Prostate gland (tissue), 2 donors: Measurements from ENCODE around the gene DMRT1. TPM values are rescaled to one million over a fixed set of nuclear protein-coding genes. Genes with fewer than 3 reads are reported as not detected.

Source experiments
- DNase-seq: peaks from one replicate; pipeline ENCODE4 v3.0.0-alpha.2; 2019; ENCODE audit warnings: low spot score
- H3K27ac ChIP-seq, 2 donors: fragments of 200-600 bp; sonication (generic); 2 replicates each; pipeline ENCODE4 v1.5.1; 2017 to 2019
- H3K27me3 ChIP-seq: fragments of 200-600 bp; sonication (generic); replicated peaks from 2 replicates; pipeline ENCODE4 v1.5.1; 2019; ENCODE audit not compliant: insufficient read depth
- H3K36me3 ChIP-seq, 2 donors: fragments of 200-600 bp; sonication (generic); 1 replicate in 1 of 2; 2 replicates in 1 of 2; pipeline versions ENCODE4 v1.5.1 to v1.8.1; 2017 to 2019
- H3K4me1 ChIP-seq: fragments of 200-600 bp; sonication (generic); replicated peaks from 2 replicates; pipeline ENCODE4 v1.5.1; 2019
- H3K4me3 ChIP-seq, 2 donors: fragments of 200-600 bp; sonication (generic); 2 replicates each; pipeline ENCODE4 v1.5.1; 2017 to 2019
- H3K9me3 ChIP-seq: fragments of 200-600 bp; sonication (generic); 2 replicates; pipeline ENCODE4 v1.5.1; 2017
- POLR2A ChIP-seq: fragments of 450-650 bp; IDR thresholded peaks from one replicate; pipeline ENCODE4 v1.6.1; 2016; ENCODE audit warnings: antibody characterized with exemption, mild to moderate bottlenecking
- POLR2AphosphoS5 ChIP-seq: sonication (generic); formaldehyde crosslinking; IDR thresholded peaks from one replicate; pipeline ENCODE4 v1.6.1; 2017; ENCODE audit warnings: antibody characterized with exemption
- WGBS: methylation state at CpG from one replicate; pipeline ENCODE4 v1.1.5; 2018; 5-methylcytosine and 5-hydroxymethylcytosine counted together
- intact Hi-C: fragments of 100-400 bp; cut with DNase I; formaldehyde crosslinking; loops from one replicate; pipeline ENCODE4 v1.14.2; 2022
- small RNA-seq, 2 donors: library from RNA; depleted of rRNA; stranded (forward); fragments of <200 nt; gene quantifications; one replicate each; pipeline ENCODE3, GENCODE V24; 2016
- total RNA-seq, 2 donors: library from RNA; depleted of rRNA; stranded (reverse); fragments of >200 nt; gene quantifications; one replicate each; pipeline ENCODE4 v1.1.0, GENCODE V29; 2016
- TF ChIP-seq, protein P1 (sequence below), 4 experiments: fragments of 200-600 bp in 2 of 4; fragments of 450-650 bp in 2 of 4; sonication (generic) in 2 of 4; IDR thresholded peaks; 1 replicate in 3 of 4; 2 replicates in 1 of 4; pipeline ENCODE4 v1.5.1; 2016 to 2019; ENCODE audit warnings: antibody characterized with exemption in 4 of 4, mild to moderate bottlenecking in 2 of 4, moderate library complexity in 2 of 4

The DMRT1 gene
- total RNA-seq, 2 donors from 2014 or later = 85.9 TPM; not detected in 1

GRCh38 chr9:1014640-1015039, 173.1 kb downstream of the DMRT1 start:
- WGBS = 96% methylated on average over 2 of the region's 2 CpGs
- intact Hi-C loops = no loop called here
- Histone ChIP-seq H3K27me3 (no peaks in the 10 kb centered on the region), H3K9me3 (no peaks in the 10 kb centered on the region), H3K36me3 (no peaks in the 10 kb centered on the region), H3K4me1 (no peaks in the 10 kb centered on the region), H3K27ac (no peak overlapping the region), H3K4me3 (no peak overlapping the region)
- TF ChIP-seq POLR2AphosphoS5 = no peak
- TF ChIP-seq POLR2A = no peak
- TF ChIP-seq, protein P1, sequence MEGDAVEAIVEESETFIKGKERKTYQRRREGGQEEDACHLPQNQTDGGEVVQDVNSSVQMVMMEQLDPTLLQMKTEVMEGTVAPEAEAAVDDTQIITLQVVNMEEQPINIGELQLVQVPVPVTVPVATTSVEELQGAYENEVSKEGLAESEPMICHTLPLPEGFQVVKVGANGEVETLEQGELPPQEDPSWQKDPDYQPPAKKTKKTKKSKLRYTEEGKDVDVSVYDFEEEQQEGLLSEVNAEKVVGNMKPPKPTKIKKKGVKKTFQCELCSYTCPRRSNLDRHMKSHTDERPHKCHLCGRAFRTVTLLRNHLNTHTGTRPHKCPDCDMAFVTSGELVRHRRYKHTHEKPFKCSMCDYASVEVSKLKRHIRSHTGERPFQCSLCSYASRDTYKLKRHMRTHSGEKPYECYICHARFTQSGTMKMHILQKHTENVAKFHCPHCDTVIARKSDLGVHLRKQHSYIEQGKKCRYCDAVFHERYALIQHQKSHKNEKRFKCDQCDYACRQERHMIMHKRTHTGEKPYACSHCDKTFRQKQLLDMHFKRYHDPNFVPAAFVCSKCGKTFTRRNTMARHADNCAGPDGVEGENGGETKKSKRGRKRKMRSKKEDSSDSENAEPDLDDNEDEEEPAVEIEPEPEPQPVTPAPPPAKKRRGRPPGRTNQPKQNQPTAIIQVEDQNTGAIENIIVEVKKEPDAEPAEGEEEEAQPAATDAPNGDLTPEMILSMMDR (IDR thresholded peaks at IDR 0.05) = no peak
- DNase-seq = no peak

DNA sequence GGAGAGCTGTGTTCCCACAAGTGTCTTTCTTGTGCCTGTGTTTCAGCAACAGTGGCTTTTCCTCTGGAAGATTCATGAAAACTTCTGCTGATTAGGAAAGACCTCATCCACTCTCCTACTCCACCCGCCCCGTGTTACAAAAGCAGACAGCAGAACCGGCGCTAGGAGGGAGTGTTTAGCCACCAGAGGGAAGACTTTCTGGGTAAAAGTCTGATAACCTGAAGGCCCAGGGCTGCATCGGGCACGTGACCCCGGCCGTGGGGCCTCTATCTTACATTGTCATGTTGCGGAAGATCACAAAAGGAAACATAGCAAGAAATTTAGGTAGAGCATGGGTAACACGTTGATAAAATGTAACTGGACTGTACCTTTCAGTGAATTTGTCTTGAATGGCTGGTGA, 176.6 kb downstream of the DMRT1 start:
- intact Hi-C loops = no loop called here
- H3K27me3 ChIP-seq = peaks cover 4% of the 10 kb centered on the region
- no peak overlapping the region for H3K27ac ChIP-seq
- no peaks in the 10 kb centered on the region for H3K4me1 ChIP-seq
- no peaks in the 10 kb centered on the region for H3K36me3 ChIP-seq
- TF ChIP-seq, protein P1 (IDR thresholded peaks at IDR 0.05) = no peak
- no peak for TF ChIP-seq POLR2A
- no peak for TF ChIP-seq POLR2AphosphoS5
- no peak overlapping the region for H3K4me3 ChIP-seq
- DNase-seq = no peak
- 28% methylated on average over 10 of the region's 10 CpGs for WGBS
- no peaks in the 10 kb centered on the region for H3K9me3 ChIP-seq

Small RNA genes within 50 kb of the gene (small RNA-seq; reads per million reads assigned to genes)
- 0 reads per million in 2 donors for gene RNU6-1073P

Other genes with a start within 250 kb of the DMRT1 start
- gene DMRT3, start 135.0 kb downstream of the DMRT1 start, total RNA-seq = 1 to 10 TPM in 1 of 2 donors, not detected in 1; 1.8 TPM
- under 1 TPM; 0.64 to 0.74 TPM for gene DMRT2, start 208.7 kb downstream of the DMRT1 start, total RNA-seq